Stimulated activated CD8-positive, alpha-beta memory T cell treated with anti-CD3 and anti-CD28 coated beads, Interleukin-4, amount 100 ng/mL, for 4 hours (primary cell): ENCODE results near the gene NFKB2.
A peak's percentile ranks its signal among the peaks of the same experiment; 100 is the strongest.

Source experiments
- DNase-seq, 2 donors: peaks; one replicate each; pipeline ENCODE4 v3.0.0-alpha.2; 2020; ENCODE audit warnings: low read depth in 2 of 2, low spot score in 1 of 2

NFKB2 gene

GRCh38 chr10:102421757-102422512 lies 26.4 kb downstream of the NFKB2 start:
- DNase-seq, result no peak

GRCh38 chr10:102422545-102423129 lies 27.1 kb downstream of the NFKB2 start:
- peak in 1 of 2 donors; percentile 24 for DNase-seq

DNA sequence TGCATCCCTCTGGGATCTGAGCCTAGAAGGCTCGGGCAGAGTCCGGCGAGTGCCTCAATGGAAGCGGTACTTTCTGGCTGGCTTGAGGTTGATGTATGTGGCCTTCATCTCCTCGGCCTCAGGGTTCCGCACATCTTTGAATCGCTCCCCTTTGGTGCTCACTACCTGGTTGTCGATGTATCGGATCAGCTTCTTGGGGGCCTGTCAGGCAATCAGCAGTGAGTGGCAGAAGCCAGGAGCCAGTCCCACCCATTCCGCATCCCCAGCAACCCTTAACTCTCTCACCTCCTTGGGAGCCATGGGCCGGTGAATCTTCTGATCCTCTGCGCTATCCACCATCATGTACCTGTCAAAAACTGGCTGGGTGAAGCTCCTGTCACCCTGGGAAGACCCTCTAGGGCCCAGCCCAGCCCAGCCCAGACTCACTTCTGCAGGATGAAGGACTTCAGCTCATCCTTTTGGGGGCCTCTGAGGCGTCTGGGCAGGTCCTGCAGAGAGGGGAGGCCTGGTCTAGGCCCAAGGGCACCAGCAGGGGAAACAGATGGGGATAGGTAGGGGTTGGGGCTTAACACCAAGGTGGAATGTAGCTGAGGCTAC lies 28.0 kb downstream of the NFKB2 start:
- DNase-seq, result no peak

DNA sequence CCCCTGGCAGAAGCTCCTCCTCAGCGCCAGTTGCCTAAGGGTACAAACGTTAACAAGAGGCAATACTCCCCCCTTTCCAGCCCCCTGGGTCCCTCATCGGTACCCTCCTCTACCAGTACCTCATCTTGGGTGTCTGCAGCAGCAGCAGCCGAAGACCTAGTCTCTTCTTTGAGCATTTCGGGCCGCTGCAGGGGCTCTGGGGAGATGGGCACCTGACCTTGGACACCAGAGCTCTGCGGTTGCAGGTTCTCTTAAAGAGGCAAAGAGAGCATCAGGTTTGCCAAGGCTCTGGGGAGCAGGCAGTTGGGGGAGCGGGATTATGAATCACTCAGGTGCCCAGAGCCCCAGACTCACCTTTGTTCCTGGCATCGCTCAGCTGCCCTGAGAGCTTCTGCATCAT lies 28.6 kb downstream of the NFKB2 start:
- DNase-seq, result no peak

DNA sequence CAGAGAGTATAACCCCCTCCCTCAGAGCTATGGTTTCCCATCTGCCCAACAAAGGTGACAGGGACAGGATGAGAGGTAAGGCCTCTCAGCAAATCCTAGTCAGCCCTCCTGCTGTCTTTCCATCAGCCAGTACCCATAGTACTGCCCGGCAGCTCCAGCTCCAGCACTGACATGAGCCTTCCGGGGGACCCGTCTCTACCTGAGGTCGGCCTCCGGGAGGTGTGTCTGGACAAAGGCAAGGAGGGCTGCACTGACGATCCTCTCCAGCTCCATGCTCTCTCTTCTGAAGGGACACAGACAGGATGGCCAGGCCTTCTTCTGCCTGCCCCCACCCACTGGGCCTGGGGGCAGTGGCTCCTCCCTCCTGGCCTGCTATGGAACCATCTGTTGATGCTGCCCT lies 29.4 kb downstream of the NFKB2 start:
- DNase-seq, result no peak

DNA sequence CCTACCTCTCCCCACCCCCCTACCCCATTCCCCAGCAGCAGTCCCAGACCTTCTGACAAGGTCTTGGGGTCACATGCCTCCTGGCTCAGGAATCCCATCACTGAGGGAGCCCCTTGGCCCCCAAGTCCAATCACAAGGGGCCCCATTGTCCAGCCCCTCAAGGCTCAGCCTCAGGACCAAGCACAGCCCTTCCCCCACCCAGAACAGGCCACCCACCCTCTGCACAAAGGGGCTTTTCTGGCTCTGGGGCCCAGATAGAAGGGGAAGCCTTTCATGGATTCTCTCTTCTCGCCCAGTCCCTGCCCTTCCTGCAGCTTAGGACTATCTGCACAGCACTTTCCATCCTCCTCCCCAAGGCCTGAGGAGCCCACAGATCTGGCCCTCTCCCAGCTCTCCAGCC lies 29.9 kb downstream of the NFKB2 start:
- no peak for DNase-seq

DNA sequence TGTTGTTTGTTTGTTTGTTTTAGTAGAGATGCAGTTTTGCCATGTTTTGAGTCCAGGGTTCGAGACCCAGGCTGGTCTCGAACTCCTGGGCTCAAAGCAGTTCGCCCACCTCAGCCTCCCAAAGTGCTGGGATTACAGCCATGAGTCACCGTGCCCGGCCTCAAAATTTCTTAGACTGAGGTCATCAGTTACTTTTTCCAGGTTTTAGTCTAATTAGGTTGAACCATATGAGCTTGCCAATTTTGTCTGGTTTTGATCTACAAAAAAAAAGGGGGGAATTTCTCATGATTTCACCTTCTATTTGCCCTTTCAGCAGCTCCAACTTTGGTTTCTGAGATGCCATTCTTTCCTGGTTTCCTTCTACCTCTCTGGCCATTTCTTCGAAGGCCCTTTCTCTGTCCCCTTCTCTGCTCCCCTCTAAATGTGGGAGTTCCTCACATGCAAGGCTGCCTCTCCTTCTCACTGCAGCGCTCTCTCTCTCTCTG lies 31.3 kb downstream of the NFKB2 start:
- no peak for DNase-seq

- DNase-seq, result no peak
Observed at GRCh38 chr10:102429468-102429867, 34.0 kb downstream of the NFKB2 start.

DNA sequence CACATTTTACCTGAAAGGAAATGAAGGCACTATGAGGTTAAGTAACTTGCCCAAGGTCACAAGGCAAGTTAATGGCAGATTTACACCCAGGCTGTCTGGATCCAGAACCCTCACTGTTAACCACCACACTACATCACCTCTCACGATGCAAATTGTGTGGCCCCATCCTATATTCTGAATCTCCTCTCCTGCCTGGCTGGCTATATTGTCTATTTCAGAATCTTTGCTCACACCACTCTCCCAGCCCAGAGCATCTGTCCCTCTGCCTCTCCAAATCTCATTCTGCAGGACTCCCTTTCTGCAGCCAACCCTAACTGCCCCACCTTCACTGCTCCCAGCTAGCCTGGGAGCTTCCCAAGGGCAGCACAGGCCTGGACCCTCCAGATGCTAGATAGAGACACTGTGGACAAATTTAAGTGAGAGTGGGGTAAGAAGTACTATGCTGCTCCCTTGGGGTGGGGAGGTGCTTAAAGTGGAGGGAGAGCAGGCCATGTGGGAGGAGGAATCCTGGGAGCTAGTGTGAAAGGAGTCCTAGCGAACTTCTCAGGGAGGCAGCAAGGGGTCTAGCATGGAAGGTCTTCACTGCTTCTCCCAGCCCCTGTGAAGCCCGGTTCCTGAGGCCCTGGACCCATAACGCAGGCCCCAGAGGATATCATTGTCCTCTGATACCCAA lies 36.1 kb downstream of the NFKB2 start:
- DNase-seq, result no peak

- peak; percentile 86 to 89 for DNase-seq
Observed at GRCh38 chr10:102432162-102432950, 36.9 kb downstream of the NFKB2 start, which contains the start of gene CUEDC2. Gene CUEDC2 (minus strand): TSS chr10:102432574. CDS start chr10:102425188, 7,386 bp downstream.

DNA sequence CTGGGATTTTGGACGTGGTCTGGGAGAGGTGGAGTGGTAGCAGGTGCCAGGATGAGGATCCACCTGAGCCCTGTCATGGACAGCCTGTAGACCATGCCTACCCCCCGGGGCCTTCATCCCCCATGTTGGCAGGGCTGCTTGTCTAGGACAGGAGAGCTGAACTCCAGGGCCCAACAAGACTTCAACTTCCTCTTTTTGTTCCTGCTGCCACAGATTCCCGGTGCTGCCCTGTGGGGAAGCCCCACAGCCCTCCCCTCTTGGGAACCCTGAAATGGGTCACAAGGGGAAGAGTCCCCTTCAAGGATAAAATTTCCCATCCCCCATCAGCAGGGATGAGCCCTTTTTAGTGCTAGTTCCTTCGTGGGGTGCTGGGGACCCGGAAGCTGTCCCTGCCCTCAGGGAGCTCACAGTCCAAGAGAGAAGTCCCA lies 38.1 kb downstream of the NFKB2 start:
- DNase-seq, result no peak

DNA sequence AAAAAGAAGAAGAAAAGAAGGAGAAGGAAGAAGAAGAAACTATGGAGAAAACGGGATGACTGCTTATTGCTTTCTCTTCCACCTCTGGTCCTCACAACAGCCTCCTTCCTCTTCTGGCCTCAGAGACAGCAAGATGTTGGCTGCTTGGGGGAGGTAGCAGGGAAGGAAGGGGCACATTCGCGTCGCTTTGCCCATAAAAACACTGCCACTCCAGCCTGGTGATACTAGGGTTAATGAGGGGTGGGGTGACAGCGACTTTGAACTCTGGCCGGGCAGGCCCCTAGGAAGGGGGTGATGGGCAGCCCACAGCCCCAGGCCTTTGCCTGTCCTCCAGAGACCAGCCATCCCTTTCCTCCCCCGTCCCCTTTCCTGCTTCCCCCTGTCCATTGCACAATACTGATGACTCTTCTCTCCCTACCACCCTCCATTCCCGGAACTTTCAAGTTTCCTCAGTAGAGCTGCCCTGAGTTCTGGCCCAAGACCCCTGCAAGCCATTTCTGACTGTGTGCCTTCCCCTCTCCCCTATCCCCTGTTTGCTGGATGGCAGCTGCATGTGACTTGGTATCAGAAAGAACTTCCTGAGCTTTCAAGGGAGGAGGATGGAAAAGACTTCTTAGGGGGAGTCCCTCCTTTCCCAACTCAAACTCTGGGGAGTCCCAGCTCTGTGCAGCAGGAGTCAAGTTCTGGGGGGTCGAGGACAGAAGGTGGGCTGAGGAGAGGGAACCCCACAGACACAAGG lies 39.1 kb downstream of the NFKB2 start:
- no peak for DNase-seq

DNA sequence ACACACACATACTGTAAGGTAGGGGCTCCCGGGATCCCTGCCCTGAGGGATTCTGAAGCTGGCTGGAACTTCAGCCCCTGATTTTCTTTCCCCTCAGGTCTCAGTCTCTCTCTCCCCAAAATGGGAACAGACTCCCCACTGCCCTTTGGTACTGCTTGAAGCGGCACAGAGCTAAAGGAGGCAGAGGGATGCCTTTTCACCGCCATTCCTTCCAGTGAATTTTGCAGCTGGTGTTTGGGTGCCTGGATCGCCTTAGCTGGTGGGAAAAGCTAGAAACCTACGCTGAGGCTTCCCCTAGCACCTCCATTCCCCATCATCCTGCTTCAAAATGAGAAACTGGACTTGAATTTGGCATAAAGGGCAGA lies 39.6 kb downstream of the NFKB2 start:
- no peak for DNase-seq

- peak in 1 of 2 donors; percentile 36 for DNase-seq
Observed at GRCh38 chr10:102435529-102436233, 40.2 kb downstream of the NFKB2 start.

- DNase-seq, result no peak
Observed at GRCh38 chr10:102436312-102436711, 40.8 kb downstream of the NFKB2 start.

DNA sequence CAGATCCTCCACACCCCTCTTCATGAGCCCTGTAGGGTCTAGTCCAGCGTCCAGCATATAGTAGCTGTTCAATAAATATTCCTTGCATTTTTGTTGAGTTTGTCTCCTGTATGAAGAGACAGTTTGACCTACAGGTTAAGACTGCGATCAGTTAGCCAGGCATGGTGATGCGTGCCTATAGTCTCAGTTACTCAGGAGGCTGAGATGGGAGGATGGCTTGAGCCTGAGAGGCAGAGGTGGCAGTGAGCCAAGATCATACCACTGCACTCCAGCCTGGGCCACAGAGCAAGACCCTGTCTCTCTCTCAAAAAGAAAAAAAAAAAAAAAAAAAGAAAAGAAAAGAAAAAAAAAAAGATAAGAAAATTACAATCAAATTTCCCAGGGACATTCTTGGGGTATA lies 42.0 kb downstream of the NFKB2 start:
- DNase-seq, result no peak

- DNase-seq, result no peak
Observed at GRCh38 chr10:102438374-102438773, 42.9 kb downstream of the NFKB2 start.

GRCh38 chr10:102444851-102445250 lies 49.3 kb downstream of the NFKB2 start:
- no peak for DNase-seq

DNA sequence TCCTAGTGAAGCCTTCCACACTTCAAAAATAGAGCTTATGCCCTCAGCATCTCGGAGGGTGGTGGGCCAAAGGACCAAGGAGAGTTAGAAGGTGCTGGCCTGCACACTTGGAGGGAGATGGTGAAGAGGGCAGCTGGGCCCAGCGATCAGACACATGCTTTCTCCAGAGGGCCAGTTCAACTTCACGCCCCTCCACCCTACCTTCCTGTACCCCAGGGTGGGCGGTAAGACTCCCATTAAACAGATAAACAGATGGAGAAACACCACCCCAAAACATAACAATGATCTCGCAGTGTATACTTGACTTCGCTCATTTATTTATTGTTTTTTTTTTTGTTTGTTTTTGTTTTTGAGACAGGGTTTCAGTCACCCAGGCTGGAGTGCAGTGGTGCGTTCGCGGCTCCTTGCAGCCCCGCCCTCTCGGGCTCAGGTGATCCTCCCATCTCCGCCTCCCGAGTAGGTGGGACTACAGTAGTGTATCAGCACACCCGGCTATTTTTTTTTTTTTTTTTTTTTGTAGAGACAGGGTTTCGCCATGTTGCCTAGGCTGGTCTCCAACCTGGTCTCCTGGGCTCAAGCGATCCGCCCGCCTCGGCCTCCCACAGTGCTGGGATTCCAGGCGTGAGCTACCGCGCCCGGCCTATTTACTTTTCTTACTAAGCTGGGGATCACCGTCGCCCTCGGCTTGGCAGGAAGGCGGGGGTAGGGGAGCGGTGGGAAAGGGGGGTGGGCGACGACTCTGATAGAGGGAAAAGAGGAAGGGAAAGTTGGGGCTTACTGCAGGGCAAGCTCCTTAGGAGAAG lies 54.0 kb downstream of the NFKB2 start:
- peak; percentile 67 to 78 for DNase-seq
